IMR-90 (cell line): ENCODE data around the gene ITGA3. TPM values are rescaled to one million over a fixed set of nuclear protein-coding genes. Genes with fewer than 3 reads are reported as not detected.

Source experiments
- ATAC-seq: fragments of 200-7000 bp; cut with Tn5 transposase; 2 replicates; pipeline ENCODE4 v1.9.1; 2020; ENCODE audit warnings: low read depth, mild to moderate bottlenecking, moderate library complexity
- BruUV-seq: library from RNA; stranded (reverse); fragments of 400-500 nt; replicated peaks from 2 replicates; lab custom pipeline; 2021; lab: Mats Ljungman, UMichigan
- CTCF ChIA-PET: fragments of 300-600 bp; formaldehyde crosslinking; extraction: SDS; loops from one replicate; lab custom pipeline; 2021; ENCODE audit warnings: antibody characterized with exemption; lab: Yijun Ruan, JAX
- POLR2A ChIA-PET: fragments of 300-600 bp; sonication (Branson Sonifier 250); formaldehyde crosslinking; loops from one replicate; lab custom pipeline; 2022; ENCODE audit warnings: antibody characterized with exemption; ENCODE audit not compliant: unreplicated experiment; lab: Charles Lee
- DNase-seq: peaks from one replicate; pipeline ENCODE4 v3.0.0; 2013
- H2AFZ ChIP-seq: replicated peaks from 2 replicates; pipeline ENCODE3; 2013; ENCODE audit warnings: low read length, mild to moderate bottlenecking; ENCODE audit not compliant: poor library complexity
- H2AK5ac ChIP-seq: 2 replicates; pipeline ENCODE4 v1.6.1; 2013; ENCODE audit warnings: low read depth, low read length, inconsistent platforms
- H2AK9ac ChIP-seq: replicated peaks from 2 replicates; pipeline ENCODE3; 2013; ENCODE audit warnings: mild to moderate bottlenecking, low read depth, low read length, moderate library complexity; ENCODE audit not compliant: poor library complexity
- H2BK120ac ChIP-seq: 2 replicates; pipeline ENCODE4 v1.6.1; 2013; ENCODE audit warnings: low read depth, low read length, inconsistent platforms
- H2BK15ac ChIP-seq: 3 replicates; pipeline ENCODE4 v1.6.1; 2013; ENCODE audit warnings: low read depth, low read length, inconsistent platforms
- H2BK20ac ChIP-seq: 2 replicates; pipeline ENCODE4 v1.6.1; 2013; ENCODE audit warnings: low read depth, mild to moderate bottlenecking, inconsistent platforms, low read length, moderate library complexity
- H2BK5ac ChIP-seq: 2 replicates; pipeline ENCODE4 v1.6.1; 2013; ENCODE audit warnings: mild to moderate bottlenecking, low read depth, low read length, inconsistent platforms; ENCODE audit not compliant: poor library complexity, severe bottlenecking
- H3K14ac ChIP-seq: replicated peaks from 2 replicates; pipeline ENCODE4 v1.6.1; 2013; ENCODE audit warnings: low read depth, low read length, inconsistent platforms
- H3K18ac ChIP-seq: 2 replicates; pipeline ENCODE4 v1.6.1; 2013; ENCODE audit warnings: low read depth, low read length, control low read depth
- H3K23ac ChIP-seq: 2 replicates; pipeline ENCODE4 v1.6.1; 2013; ENCODE audit warnings: low read depth, low read length, inconsistent platforms
- H3K27ac ChIP-seq: 2 replicates; pipeline ENCODE4 v1.5.1; 2013; ENCODE audit warnings: mild to moderate bottlenecking, control low read depth, low read length; ENCODE audit not compliant: insufficient read depth
- H3K27me3 ChIP-seq: 2 replicates; pipeline ENCODE4 v1.6.1; 2013; ENCODE audit warnings: low read length; ENCODE audit not compliant: control insufficient read depth, insufficient read depth
- H3K36me3 ChIP-seq: 2 replicates; pipeline ENCODE4 v1.6.1; 2013; ENCODE audit warnings: low read length, mixed read lengths; ENCODE audit not compliant: control insufficient read depth, insufficient read depth
- H3K4ac ChIP-seq: 2 replicates; pipeline ENCODE4 v1.6.1; 2013; ENCODE audit warnings: low read depth, low read length, inconsistent platforms
- H3K4me1 ChIP-seq: 2 replicates; pipeline ENCODE4 v1.6.1; 2013; ENCODE audit warnings: low read length, mixed read lengths; ENCODE audit not compliant: control insufficient read depth, insufficient read depth
- H3K4me2 ChIP-seq: 2 replicates; pipeline ENCODE4 v1.6.1; 2013; ENCODE audit warnings: low read depth, mild to moderate bottlenecking, control low read depth, low read length, moderate library complexity
- H3K4me3 ChIP-seq: 2 replicates; pipeline ENCODE4 v1.5.1; 2013; ENCODE audit warnings: low read depth, mild to moderate bottlenecking, control low read depth, low read length, moderate library complexity; ENCODE audit not compliant: insufficient read depth
- H3K56ac ChIP-seq: 2 replicates; pipeline ENCODE4 v1.6.1; 2013; ENCODE audit warnings: low read length, inconsistent platforms; ENCODE audit not compliant: insufficient read depth; ENCODE audit errors: extremely low read depth
- H3K79me1 ChIP-seq, 2 experiments: 2 replicates each; pipeline ENCODE4 v1.6.1; 2013; ENCODE audit warnings: low read length in 2 of 2, inconsistent platforms in 1 of 2, low read depth in 1 of 2
- H3K9ac ChIP-seq: 2 replicates; pipeline ENCODE4 v1.6.1; 2013; ENCODE audit warnings: low read depth, low read length, control low read depth
- H3K9me1 ChIP-seq: 2 replicates; pipeline ENCODE4 v1.6.1; 2013; ENCODE audit warnings: low read length, inconsistent platforms; ENCODE audit not compliant: insufficient read depth
- H3K9me3 ChIP-seq: 2 replicates; pipeline ENCODE4 v1.6.1; 2013; ENCODE audit warnings: low read length; ENCODE audit not compliant: control insufficient read depth, insufficient read depth
- H4K20me1 ChIP-seq: 2 replicates; pipeline ENCODE4 v1.6.1; 2013; ENCODE audit warnings: low read length, inconsistent platforms; ENCODE audit not compliant: insufficient read depth
- H4K5ac ChIP-seq: 2 replicates; pipeline ENCODE4 v1.6.1; 2013; ENCODE audit warnings: mild to moderate bottlenecking, low read depth, low read length, control low read depth
- H4K8ac ChIP-seq, 2 experiments: 2 replicates each; pipeline ENCODE4 v1.6.1; 2013; ENCODE audit warnings: low read depth in 2 of 2, low read length in 2 of 2, control low read depth in 1 of 2, inconsistent platforms in 1 of 2
- H4K91ac ChIP-seq: 2 replicates; pipeline ENCODE4 v1.6.1; 2013; ENCODE audit warnings: low read depth, low read length, inconsistent platforms; ENCODE audit not compliant: insufficient read depth
- MAZ ChIP-seq: IDR thresholded peaks from 2 replicates; pipeline ENCODE4 v1.6.1; 2012; ENCODE audit warnings: low read depth, mild to moderate bottlenecking, low read length, improper control_type of control experiment, moderate library complexity, borderline replicate concordance
- NFE2L2 ChIP-seq: fragments of 150-350 bp; IDR thresholded peaks from 2 replicates; pipeline ENCODE4 v1.6.1; 2016; ENCODE audit warnings: low read depth, mild to moderate bottlenecking, low read length
- WGBS, 2 experiments: methylation state at CpG; one replicate each; pipeline versions ENCODE4 v1.1.5 to v1.1.7; 2013; ENCODE audit warnings: missing lambda C conversion rate in 2 of 2; ENCODE audit not compliant: insufficient read length in 1 of 2; ENCODE audit errors: extremely low coverage in 2 of 2; 5-methylcytosine and 5-hydroxymethylcytosine counted together
- dilution Hi-C: fragments of 300-500 bp; cut with HindIII; formaldehyde crosslinking; loops from one replicate; pipeline ENCODE4 v1.14.3; 2018; ENCODE audit warnings: low sequenced_read_pairs; ENCODE audit not compliant: unreplicated experiment
- in situ Hi-C: fragments of 300-500 bp; cut with MboI; formaldehyde crosslinking; loops from 3 replicates; pipeline ENCODE4 v1.14.3; 2019; ENCODE audit warnings: low sequenced_read_pairs, inconsistent platforms, mixed read lengths
- intact Hi-C: fragments of 100-400 bp; cut with micrococcal nuclease; formaldehyde crosslinking; loops from 2 replicates; pipeline ENCODE4 v1.10.0; 2022
- polyA plus RNA-seq, 3 experiments: library from polyadenylated mRNA; depleted of rRNA; stranded (reverse); fragments of >200 nt; gene quantifications; 2 replicates each; pipeline ENCODE4 v1.2.3, GENCODE V29; 2012; ENCODE audit warnings: low replicate concordance in 1 of 3
- total RNA-seq: library from RNA; depleted of rRNA; stranded (reverse); fragments of >200 nt; gene quantifications from 2 replicates; pipeline ENCODE4 v1.2.3, GENCODE V29; 2012

Gene ITGA3
- total and polyA plus RNA-seq, 2 of the 4 experiments (the other 2 are of a cell fraction): 78.0 to 202 TPM

DNA sequence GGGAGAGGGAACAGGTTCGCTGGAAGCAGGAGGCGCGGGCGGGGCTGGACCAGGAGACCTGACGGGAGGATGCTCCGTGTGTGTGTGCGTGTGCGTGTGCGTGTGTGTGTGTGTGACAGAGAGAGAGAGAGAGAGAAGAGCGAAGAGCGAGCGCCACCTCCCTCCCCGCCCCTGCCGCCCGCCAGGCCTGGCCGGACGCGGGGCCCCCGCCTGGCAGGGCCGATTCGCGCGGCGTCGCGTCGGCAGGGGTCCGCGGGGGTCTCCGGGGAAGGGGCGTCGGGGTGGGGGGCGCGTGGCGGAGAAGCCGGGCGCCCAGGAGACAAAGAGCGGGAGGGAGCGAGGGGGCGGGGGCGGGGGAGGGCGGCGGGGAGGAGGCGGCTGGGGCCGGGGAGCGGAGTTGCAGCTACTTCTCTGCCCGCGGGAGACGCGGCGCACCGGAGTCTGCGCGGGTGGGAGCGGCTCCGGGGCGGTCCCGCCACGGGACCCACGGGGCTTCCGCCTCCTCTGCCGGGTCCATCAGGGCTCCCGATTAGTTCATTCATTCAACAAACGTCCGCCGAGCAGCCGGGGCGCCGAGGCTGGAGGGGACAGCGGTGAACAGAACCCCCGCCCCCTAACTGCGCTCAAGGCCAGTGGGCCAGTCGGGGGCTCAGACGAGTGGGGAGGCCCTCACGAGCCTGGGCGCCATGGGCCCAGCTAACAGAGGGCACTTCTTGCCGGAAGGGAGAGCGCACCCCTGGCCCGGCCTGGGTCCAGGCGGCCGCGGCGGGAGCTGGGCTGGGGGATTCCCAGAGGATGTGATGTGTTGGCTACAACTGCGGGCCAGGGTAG lies 74.0 kb downstream of the ITGA3 start, which contains the start of gene SAMD14:
Gene SAMD14, minus strand, starts transcription at position 433 of the 831 bp plus-strand sequence. CDS start 5,201 bp downstream, outside the sequence.
- WGBS, 2 experiments: 8% methylated on average over 4 of the region's 84 CpGs; no CpG with 5 or more reads in 1 of the 2 experiments
- peak within 1 kb of the TSS; percentile 68 for H3K9ac ChIP-seq

More for the DNA sequence above, 74.0 kb downstream of the ITGA3 start, which contains the start of gene SAMD14:
- Histone ChIP-seq H2BK20ac (no peak within 1 kb of the TSS), H3K9me3 (no peaks in the 10 kb centered on the region), H4K8ac (peak within 1 kb of the TSS; percentile 15 to 96; a peak in 3 of 4 replicates), H2BK15ac (no peak within 1 kb of the TSS; the same call in 2 of the 3 replicates), H2AK9ac (peak within 1 kb of the TSS; percentile 99), H2BK120ac (peak within 1 kb of the TSS; percentile 55; the same call in 1 of the 2 replicates), H3K36me3 (peaks cover 9% of the 10 kb centered on the region; the same call in 1 of the 2 replicates), H3K9me1 (peaks cover 12% of the 10 kb centered on the region), H3K18ac (no peak within 1 kb of the TSS; the same call in 1 of the 2 replicates), H2AFZ (peak within 1 kb of the TSS; percentile 93), H2BK5ac (no peak within 1 kb of the TSS), H4K91ac (peak within 1 kb of the TSS; percentile 85), H4K20me1 (peaks cover 19% of the 10 kb centered on the region), H3K23ac (peak within 1 kb of the TSS; percentile 88; the same call in 1 of the 2 replicates), H3K4ac (peak within 1 kb of the TSS; percentile 55), H4K5ac (peak within 1 kb of the TSS; percentile 5; the same call in 1 of the 2 replicates), H2AK5ac (peak within 1 kb of the TSS; percentile 76), H3K79me1 (peaks cover 3 to 40% of the 10 kb centered on the region in 2 experiments; a peak in 3 of 4 replicates), H3K4me2 (peak within 1 kb of the TSS; percentile 92), H3K27ac (peak within 1 kb of the TSS; percentile 44; the same call in 1 of the 2 replicates), H3K27me3 (no peaks in the 10 kb centered on the region), H3K4me1 (peaks cover 20% of the 10 kb centered on the region), H3K14ac (peak within 1 kb of the TSS; percentile 88; the same call in 1 of the 2 replicates), H3K56ac (peak within 1 kb of the TSS; percentile 28; the same call in 1 of the 2 replicates), H3K4me3 (peak within 1 kb of the TSS; percentile 64)
- ChIA-PET CTCF (interaction anchor here (0.9 kb wide), 1 partner anchor 10 kb away, joined by 3 read pairs; no protein-coding TSS in a partner anchor), POLR2A (interaction anchor here (0.6 to 0.9 kb wide), 2 partner anchors 22 to 328 kb away, joined by 3 to 4 read pairs; no protein-coding TSS in a partner anchor)
- dilution Hi-C loops (no loop called here), intact Hi-C loops (no loop called here), in situ Hi-C loops (no loop called here)
- TF ChIP-seq NFE2L2: no peak
- peak; percentile 71; the same call in 1 of the 2 replicates for TF ChIP-seq MAZ
- ATAC-seq: peak; percentile 68
- DNase-seq: peak; percentile 57
- no TSS peak for BruUV-seq
